DLD1 (cell line): ENCODE measurements around the gene BAG3.
"Not testable (repeated sequence)": the region's sequence is repeated elsewhere in the genome, so short reads cannot be mapped to it uniquely, and the experiment has no call there.

ENCODE experiments used
- in situ Hi-C: cut with HindIII; loops from 2 replicates; pipeline ENCODE4 v1.10.0; 2017; ENCODE audit warnings: low sequenced_read_pairs

BAG3 gene

GRCh38 chr10:119650692-119651513 lies at the start of gene BAG3:
BAG3 (plus strand) TSS chr10:119651380; CDS start chr10:119651676, 296 bp downstream.
- in situ Hi-C loops = no loop called here

- in situ Hi-C loops = no loop called here
These were observed 48.7 kb upstream of the BAG3 start for GRCh38 chr10:119602241-119603095.

GRCh38 chr10:119604468-119604867 lies 46.7 kb upstream of the BAG3 start:
- in situ Hi-C loops = no loop called here

GRCh38 chr10:119608316-119609155 lies 42.6 kb upstream of the BAG3 start:
- in situ Hi-C loops = no loop called here

- in situ Hi-C loops = no loop called here
These were observed 41.7 kb upstream of the BAG3 start for GRCh38 chr10:119609516-119609915.

GRCh38 chr10:119611433-119611832 lies 39.7 kb upstream of the BAG3 start:
- in situ Hi-C loops = no loop called here

GRCh38 chr10:119613741-119614140 lies 37.4 kb upstream of the BAG3 start:
- in situ Hi-C loops = no loop called here

GRCh38 chr10:119614686-119615085 lies 36.5 kb upstream of the BAG3 start:
- in situ Hi-C loops = no loop called here

GRCh38 chr10:119616882-119617570 lies 34.2 kb upstream of the BAG3 start:
- in situ Hi-C loops = no loop called here

- in situ Hi-C loops = no loop called here
These were observed 32.0 kb upstream of the BAG3 start for GRCh38 chr10:119619215-119619614.

GRCh38 chr10:119619811-119620210 lies 31.4 kb upstream of the BAG3 start:
- in situ Hi-C loops = not testable (repeated sequence)

- in situ Hi-C loops = no loop called here
These were observed 30.7 kb upstream of the BAG3 start for GRCh38 chr10:119620241-119621077.

- in situ Hi-C loops = no loop called here
These were observed 30.1 kb upstream of the BAG3 start for GRCh38 chr10:119621078-119621384.

- in situ Hi-C loops = no loop called here
These were observed 25.5 kb upstream of the BAG3 start for GRCh38 chr10:119625570-119626280.

- in situ Hi-C loops = no loop called here
These were observed 20.9 kb upstream of the BAG3 start for GRCh38 chr10:119630300-119630699.

GRCh38 chr10:119633538-119634218 lies 17.5 kb upstream of the BAG3 start:
- in situ Hi-C loops = no loop called here

GRCh38 chr10:119634219-119634544 lies 17.0 kb upstream of the BAG3 start:
- in situ Hi-C loops = no loop called here

- in situ Hi-C loops = no loop called here
These were observed 13.5 kb upstream of the BAG3 start for GRCh38 chr10:119637631-119638030.

- in situ Hi-C loops = no loop called here
These were observed 12.2 kb upstream of the BAG3 start for GRCh38 chr10:119638982-119639381.
